Spleen (tissue), 7 donors: Measurements from ENCODE around the gene EIF4EBP2.

Experiments
- POLR2A ChIP-seq, 3 donors: fragments of 450-650 bp; IDR thresholded peaks; one replicate each; pipeline ENCODE4 v1.5.1; 2017; ENCODE audit warnings: antibody characterized with exemption in 3 of 3, mild to moderate bottlenecking in 1 of 3
- POLR2AphosphoS5 ChIP-seq, 3 donors: sonication (generic); formaldehyde crosslinking; IDR thresholded peaks; one replicate each; pipeline ENCODE4 v1.5.1; 2017; ENCODE audit warnings: antibody characterized with exemption in 3 of 3
- TF ChIP-seq, protein P1 (sequence below), 11 experiments: fragments of 200-600 bp in 7 of 11; fragments of 450-650 bp in 4 of 11; sonication (generic) in 4 of 11; IDR thresholded peaks in 8 of 11; conservative IDR thresholded peaks in 3 of 11; 1 replicate in 7 of 11; 2 replicates in 4 of 11; pipeline versions ENCODE4 v1.4.0 to v1.8.0; 2016 to 2021; ENCODE audit warnings: antibody characterized with exemption in 11 of 11, inconsistent platforms in 4 of 11, mild to moderate bottlenecking in 1 of 11
- donor health status: DM: no; HTN: no; CAD: no; lungs with moderate emphysema.
- donor health status: DM: no; HTN: no; CAD: no.
- donor health status: DM: no; HTN: no; CAD: no.

DNA sequence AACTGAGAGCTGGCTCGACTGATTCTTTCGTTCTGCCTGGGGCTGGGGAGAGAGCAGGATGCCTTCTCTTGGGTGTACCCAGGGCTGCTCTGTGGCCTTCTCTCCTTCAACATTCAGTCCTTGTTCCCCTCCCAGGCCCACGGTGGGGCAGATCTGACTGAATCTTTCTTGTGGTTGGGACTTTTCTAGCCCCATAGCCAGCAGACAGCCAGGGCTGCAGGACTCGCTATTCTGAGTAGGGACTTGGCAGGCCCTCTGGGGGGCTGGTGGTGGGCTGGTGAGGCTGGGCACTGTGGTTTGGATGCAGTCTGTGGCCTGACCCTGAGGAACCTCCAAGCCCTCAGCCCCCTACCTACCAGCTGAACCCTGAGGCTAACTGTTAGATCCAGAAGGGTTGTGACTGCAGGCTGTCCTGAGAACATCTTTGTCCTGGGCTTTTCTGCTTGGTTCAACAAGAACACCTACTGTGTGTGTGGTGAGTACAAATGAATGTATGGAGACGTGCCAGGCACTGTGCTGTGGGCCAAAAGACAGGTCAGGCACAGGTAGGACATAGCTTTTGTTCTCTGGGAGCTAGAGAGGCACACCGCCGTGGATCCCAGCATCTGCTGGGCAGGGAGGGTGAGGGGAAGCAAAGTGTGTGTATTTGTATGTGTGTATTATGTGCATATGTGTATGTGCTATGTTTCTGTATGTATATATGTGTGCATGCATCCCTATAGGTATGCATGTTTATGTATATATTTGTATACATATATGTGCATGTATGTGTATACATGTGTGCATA, 72.5 kb downstream of the EIF4EBP2 start:
- TF ChIP-seq POLR2A (IDR thresholded peaks at IDR 0.05) (no peak), POLR2AphosphoS5 (IDR thresholded peaks at IDR 0.05) (no peak)
- TF ChIP-seq, protein P1, sequence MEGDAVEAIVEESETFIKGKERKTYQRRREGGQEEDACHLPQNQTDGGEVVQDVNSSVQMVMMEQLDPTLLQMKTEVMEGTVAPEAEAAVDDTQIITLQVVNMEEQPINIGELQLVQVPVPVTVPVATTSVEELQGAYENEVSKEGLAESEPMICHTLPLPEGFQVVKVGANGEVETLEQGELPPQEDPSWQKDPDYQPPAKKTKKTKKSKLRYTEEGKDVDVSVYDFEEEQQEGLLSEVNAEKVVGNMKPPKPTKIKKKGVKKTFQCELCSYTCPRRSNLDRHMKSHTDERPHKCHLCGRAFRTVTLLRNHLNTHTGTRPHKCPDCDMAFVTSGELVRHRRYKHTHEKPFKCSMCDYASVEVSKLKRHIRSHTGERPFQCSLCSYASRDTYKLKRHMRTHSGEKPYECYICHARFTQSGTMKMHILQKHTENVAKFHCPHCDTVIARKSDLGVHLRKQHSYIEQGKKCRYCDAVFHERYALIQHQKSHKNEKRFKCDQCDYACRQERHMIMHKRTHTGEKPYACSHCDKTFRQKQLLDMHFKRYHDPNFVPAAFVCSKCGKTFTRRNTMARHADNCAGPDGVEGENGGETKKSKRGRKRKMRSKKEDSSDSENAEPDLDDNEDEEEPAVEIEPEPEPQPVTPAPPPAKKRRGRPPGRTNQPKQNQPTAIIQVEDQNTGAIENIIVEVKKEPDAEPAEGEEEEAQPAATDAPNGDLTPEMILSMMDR (IDR thresholded peaks at IDR 0.05 in 8 of 11, conservative IDR thresholded peaks at IDR 0.05 in 3 of 11), result no peak
